AG09319 (cell line): Measurements from ENCODE around the gene ACOXL.

ENCODE experiments used
- DNase-seq: peaks from one replicate; pipeline ENCODE4 v3.0.0-alpha.2; 2010; ENCODE audit warnings: low read depth; ENCODE audit errors: extremely low read depth
- TF ChIP-seq, protein P1 (sequence below): IDR thresholded peaks from 2 replicates; pipeline ENCODE4 v1.5.1; 2011; ENCODE audit warnings: low read depth, mild to moderate bottlenecking, inconsistent platforms, low read length, moderate library complexity

Gene ACOXL

DNA sequence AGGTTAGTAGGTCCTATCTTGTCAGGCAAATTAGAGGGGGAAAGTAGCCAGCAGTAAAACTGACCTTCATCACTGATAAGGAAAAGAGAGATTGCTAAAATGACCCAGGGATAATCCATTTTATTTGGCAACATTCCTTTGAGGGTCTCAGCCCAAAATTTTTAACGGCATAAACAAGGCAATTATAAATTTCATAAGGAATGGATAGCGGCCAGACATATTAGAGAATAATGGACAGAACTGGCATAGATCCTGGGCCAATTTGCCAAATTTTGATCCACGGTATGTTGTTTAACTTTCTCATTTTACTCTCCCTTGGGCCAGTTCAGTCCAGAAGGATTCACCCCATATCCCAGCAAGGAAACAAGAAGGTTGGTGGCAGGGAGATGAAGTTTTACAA is 217.9 kb downstream of the ACOXL start:
- DNase-seq: no peak
- TF ChIP-seq, protein P1, sequence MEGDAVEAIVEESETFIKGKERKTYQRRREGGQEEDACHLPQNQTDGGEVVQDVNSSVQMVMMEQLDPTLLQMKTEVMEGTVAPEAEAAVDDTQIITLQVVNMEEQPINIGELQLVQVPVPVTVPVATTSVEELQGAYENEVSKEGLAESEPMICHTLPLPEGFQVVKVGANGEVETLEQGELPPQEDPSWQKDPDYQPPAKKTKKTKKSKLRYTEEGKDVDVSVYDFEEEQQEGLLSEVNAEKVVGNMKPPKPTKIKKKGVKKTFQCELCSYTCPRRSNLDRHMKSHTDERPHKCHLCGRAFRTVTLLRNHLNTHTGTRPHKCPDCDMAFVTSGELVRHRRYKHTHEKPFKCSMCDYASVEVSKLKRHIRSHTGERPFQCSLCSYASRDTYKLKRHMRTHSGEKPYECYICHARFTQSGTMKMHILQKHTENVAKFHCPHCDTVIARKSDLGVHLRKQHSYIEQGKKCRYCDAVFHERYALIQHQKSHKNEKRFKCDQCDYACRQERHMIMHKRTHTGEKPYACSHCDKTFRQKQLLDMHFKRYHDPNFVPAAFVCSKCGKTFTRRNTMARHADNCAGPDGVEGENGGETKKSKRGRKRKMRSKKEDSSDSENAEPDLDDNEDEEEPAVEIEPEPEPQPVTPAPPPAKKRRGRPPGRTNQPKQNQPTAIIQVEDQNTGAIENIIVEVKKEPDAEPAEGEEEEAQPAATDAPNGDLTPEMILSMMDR: no peak

DNA sequence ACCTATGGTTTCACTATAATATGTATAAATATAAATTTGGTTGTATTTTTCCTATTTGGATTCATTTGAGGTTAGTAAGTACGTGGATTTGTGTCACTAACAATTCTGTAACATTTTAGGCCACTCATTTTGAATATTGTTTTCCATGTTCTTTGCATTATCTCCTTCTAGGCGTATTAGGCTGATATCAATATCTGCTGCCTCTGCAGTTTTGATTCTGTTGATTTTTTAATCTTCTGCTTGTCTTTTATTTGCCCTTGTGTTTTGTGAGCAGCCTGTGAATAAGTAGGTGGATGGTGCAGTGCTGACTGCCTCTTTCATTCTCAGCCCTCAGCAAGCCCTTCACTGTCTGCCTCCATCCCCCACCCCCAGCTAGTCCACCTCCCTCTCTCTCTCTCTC is 222.7 kb downstream of the ACOXL start:
- no peak for DNase-seq
- TF ChIP-seq, protein P1: no peak

DNA sequence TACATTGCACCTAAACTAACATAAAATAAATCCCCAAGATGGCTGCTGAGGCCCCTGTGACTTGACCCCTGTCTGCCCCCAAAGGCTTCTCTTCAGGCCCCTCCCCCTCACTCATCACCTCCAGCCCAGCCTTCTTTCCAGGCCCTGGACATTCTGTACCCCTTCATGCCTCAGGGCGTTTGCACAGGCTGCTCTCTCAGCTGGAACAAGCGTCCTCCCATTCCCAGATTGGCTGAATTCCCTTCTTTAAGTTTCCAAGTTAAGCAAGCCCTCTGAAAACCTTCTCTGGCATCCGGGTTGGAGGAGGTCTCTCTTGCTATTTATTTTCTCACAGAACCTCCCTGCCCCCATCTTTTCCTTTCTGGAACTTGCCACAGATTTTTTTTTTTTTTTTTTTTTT is 223.2 kb downstream of the ACOXL start:
- TF ChIP-seq, protein P1: no peak

DNA sequence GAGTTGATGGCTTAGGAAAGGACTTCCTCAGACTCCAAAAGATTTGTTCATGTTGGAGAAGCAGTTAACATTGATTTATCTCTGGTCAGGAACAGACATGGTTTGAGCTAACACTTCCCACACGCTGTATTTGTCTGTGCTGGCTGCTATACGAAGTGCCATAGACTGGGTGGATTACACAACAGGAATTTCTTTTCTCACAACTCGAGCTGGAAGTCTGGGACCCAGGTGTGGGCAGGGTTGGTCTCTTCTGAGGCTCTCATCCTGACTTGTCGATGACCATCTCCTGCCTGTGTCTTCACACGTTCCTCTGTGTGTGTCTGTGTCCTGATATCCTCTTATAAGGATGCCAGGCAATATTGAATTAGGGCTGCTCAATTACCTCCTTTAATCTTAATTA is 224.9 kb downstream of the ACOXL start:
- no peak for DNase-seq
- TF ChIP-seq, protein P1: no peak

More for the DNA sequence above, 223.2 kb downstream of the ACOXL start:
- DNase-seq: no peak

DNA sequence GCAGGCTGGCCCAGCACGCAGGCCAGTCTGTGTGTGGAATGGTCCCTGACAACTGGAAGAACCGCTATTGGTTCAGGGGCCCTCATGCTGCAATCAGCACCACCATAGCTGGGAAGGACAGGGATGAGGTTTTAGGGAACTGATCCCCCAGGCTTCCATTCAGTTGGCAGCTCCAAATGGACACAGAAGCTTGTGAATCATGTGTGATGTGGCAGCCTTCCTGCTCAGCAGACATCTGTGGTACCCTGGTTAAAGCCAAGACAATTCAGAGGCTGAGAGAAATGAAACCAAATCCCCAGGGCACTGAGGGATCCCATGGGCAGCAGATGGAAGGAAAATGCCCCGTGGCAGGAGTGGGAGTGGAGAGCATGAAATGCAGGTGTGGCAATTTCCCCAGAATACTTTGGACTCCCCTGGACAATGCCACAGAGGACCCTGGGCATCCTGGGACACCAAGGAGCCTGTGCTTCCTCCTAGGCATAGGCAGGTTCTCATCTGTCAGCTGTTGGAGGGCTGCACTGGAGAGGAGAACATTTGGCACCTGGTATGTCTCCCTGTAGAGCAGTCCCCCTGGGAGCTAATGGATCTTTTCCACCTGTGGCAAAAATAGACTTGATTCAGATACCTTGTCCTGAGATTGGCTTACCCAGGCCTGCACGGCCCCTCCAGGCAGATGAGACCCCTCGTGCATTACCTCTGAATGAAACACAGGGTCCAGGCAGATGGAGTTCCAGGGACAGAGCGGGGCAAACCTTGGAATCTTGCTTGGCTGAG is 226.2 kb downstream of the ACOXL start:
- no peak for DNase-seq
- TF ChIP-seq, protein P1: no peak

DNA sequence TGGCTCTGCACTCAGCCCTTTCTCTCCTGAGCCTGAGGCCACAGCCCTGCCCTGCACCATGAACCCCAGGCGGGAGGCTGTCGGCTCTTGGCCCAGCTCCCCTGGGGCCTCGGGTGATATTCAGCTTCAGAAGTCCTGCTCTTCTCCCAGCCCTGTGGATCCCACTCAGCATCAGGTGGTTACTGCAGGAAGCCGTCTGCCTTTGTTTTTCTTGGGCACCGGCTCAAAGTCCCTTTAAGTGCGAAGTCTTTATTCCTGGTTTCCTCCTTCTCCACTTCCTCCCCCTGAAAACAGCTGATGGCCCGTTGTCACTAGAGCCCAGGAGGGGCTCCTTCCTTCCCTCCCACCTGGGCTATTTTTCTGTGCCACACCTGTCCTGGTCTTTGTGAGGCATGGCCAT is 226.8 kb downstream of the ACOXL start:
- TF ChIP-seq, protein P1: no peak
- DNase-seq: no peak

DNA sequence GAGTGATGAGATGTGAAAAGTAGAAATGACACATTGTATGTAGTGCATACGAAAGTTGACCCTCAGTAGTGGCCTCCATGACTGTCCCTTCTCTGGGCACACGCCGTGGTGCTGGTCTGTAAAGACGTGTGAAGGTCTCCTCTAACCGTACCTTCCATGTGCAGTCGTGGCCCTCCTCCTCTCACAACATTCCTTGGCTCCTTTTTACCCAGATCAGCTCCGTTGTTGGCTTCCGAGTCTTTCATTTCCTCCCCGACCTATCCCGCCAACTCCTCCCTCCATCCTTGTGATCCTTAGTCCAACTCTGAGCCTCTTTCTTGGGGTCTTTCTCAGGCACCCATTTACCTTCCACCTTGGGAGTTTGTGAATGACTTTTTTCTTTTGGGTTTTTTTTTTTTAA is 227.9 kb downstream of the ACOXL start:
- TF ChIP-seq, protein P1: no peak
- DNase-seq: no peak
